Activated naive CD4-positive, alpha-beta T cell treated with anti-CD3 and anti-CD28 coated beads, Interleukin-2, amount 50 U/mL, for 24 hours (primary cell): ENCODE data around the gene LRBA.

ENCODE experiments used
- H3K27ac Mint-ChIP-seq: one replicate; pipeline ENCODE4 v1.8.0; 2021; ENCODE audit warnings: mild to moderate bottlenecking, mixed read lengths
- H3K27me3 Mint-ChIP-seq: one replicate; pipeline ENCODE4 v1.8.0; 2021; ENCODE audit warnings: mixed read lengths
- H3K36me3 Mint-ChIP-seq: one replicate; pipeline ENCODE4 v1.8.0; 2021; ENCODE audit warnings: mixed read lengths
- H3K4me1 Mint-ChIP-seq: one replicate; pipeline ENCODE4 v1.8.0; 2021; ENCODE audit warnings: mixed read lengths
- H3K4me3 Mint-ChIP-seq: one replicate; pipeline ENCODE4 v1.8.0; 2021; ENCODE audit warnings: mild to moderate bottlenecking, mixed read lengths
- H3K9me3 Mint-ChIP-seq: one replicate; pipeline ENCODE4 v1.8.0; 2021; ENCODE audit warnings: mixed read lengths

LRBA gene

DNA sequence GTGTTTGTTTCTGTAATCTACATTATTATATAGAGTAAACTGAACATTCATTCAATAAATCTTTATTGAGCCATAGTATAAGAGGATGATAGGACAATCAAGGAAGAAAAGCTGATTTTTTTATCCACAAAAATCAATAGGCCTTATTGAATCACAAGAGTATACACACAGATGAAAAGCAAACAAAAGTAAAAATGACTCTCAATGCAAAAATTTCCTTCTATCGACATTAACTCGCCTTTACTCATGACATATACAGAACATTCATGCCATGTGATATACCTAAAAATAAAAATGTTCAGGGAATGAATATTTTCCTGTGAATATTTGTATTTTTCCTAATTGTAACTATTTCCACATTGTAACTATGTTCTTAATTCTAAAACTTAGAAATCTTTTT, 161.2 kb downstream of the LRBA start:
- H3K36me3 Mint-ChIP-seq, result peaks cover 23% of the 10 kb centered on the region
- H3K4me3 Mint-ChIP-seq, result no peak overlapping the region
- no peaks in the 10 kb centered on the region for H3K27me3 Mint-ChIP-seq
- no peaks in the 10 kb centered on the region for H3K4me1 Mint-ChIP-seq
- no peak overlapping the region for H3K27ac Mint-ChIP-seq
- no peaks in the 10 kb centered on the region for H3K9me3 Mint-ChIP-seq

DNA sequence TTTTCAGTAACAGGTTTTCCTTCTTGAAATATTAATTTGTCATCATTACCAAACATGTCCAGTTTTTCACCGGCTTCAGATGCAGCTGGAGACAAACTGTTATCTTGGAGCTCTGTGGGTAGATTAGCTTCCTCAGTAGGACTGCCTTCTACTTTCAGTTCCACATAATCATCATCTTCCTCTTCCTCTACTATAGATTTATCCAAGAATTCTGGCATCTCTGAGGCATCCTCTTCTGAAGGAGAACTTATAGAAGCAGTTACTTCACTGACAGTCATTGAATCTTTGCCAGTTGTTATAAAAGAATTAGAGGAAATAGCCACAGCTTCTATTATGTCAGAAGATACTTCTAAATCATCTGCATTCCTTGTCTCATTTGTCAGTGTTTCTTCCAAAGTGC, 162.9 kb downstream of the LRBA start:
- no peaks in the 10 kb centered on the region for H3K27me3 Mint-ChIP-seq
- H3K27ac Mint-ChIP-seq, result no peak overlapping the region
- no peaks in the 10 kb centered on the region for H3K4me1 Mint-ChIP-seq
- peaks cover 30% of the 10 kb centered on the region for H3K36me3 Mint-ChIP-seq
- H3K9me3 Mint-ChIP-seq, result no peaks in the 10 kb centered on the region
- H3K4me3 Mint-ChIP-seq, result no peak overlapping the region

DNA sequence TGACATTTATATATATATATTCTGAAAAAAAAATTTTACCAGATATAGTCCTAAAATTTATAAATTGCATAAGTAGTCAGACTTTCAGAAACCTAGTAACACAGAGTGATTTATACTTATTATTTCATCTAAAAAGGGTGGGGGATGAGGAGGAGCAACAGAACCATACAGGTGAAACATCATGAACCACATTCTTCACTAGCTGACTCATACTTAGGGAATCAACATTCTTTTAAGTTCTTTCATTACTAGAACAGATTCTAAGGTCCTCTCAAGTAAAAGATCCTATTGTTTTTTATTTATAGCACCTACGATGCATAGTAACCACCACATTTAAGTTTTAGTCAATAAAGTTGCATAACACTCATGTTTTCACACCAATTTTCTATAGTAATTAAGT, 166.1 kb downstream of the LRBA start:
- Mint-ChIP-seq H3K27me3 (no peaks in the 10 kb centered on the region), H3K4me3 (no peak overlapping the region), H3K36me3 (peaks cover 42% of the 10 kb centered on the region)

DNA sequence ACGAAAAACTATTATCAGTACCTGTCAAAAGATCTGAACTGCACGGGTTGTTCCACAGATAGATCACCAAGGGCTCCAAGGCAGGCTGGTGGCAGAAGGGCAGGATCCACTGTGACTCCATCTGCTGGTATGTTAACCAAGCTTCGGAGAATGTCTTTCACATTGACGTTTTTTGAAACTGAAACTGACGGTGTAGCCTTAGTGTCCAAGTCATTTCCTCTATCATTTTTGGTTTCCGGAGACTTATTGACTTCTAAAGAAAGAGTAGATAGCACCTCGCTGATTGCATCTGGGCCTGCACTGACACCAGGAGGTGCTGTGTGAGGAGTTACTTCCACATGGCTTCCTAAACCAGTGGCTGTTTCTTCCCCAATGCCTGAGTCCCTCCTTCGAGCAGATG, 186.9 kb downstream of the LRBA start:
- H3K36me3 Mint-ChIP-seq, result peaks cover 47% of the 10 kb centered on the region

More for the DNA sequence above, 166.1 kb downstream of the LRBA start:
- Mint-ChIP-seq H3K9me3 (no peaks in the 10 kb centered on the region), H3K4me1 (no peaks in the 10 kb centered on the region), H3K27ac (no peak overlapping the region)

DNA sequence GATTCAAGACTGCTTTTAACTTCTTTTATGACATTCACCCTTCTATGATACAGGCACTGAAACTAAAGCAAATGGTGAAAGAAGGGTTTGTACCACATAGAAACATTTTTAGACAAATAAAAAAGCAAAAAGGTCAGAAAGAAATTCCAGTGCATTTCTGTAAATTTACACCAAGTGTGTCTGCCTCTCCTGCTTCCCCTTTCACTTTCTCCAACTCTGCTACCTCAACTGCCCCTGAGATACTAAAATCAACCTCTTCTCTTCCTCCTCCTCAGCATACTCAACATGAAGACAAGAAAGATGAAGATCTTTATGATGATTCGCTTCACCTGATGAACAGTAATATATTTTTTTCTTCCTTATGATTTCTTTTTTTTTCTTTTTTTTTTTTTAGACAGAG, 187.9 kb downstream of the LRBA start:
- Mint-ChIP-seq H3K9me3 (no peaks in the 10 kb centered on the region), H3K36me3 (peaks cover 47% of the 10 kb centered on the region), H3K27ac (no peak overlapping the region), H3K4me1 (peaks cover 20% of the 10 kb centered on the region), H3K4me3 (no peak overlapping the region), H3K27me3 (no peaks in the 10 kb centered on the region)

More for the DNA sequence above, 186.9 kb downstream of the LRBA start:
- H3K27ac Mint-ChIP-seq, result no peak overlapping the region
- no peaks in the 10 kb centered on the region for H3K27me3 Mint-ChIP-seq
- peaks cover 20% of the 10 kb centered on the region for H3K4me1 Mint-ChIP-seq
- H3K9me3 Mint-ChIP-seq, result no peaks in the 10 kb centered on the region
- no peak overlapping the region for H3K4me3 Mint-ChIP-seq

DNA sequence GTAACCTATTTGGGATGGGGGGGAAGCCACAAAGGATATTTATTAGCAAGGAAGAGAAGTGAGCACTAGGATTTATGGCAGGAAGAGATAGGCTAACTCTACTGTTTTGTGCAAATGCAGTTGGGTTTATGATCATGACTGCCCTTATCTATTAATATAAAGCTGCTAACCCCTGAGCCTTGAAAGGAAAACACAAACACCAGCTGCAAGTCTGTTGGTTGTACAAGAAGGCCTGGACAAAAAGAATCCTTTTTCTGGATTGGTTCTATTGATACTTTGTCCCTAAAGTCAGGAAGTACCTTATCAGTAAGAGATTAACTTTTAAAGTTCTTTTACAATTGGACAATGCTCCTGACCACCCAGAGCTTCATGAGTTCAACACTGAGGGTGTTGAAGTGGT, 188.8 kb downstream of the LRBA start:
- H3K27ac Mint-ChIP-seq, result no peak overlapping the region
- no peaks in the 10 kb centered on the region for H3K27me3 Mint-ChIP-seq
- H3K4me1 Mint-ChIP-seq, result peaks cover 20% of the 10 kb centered on the region

DNA sequence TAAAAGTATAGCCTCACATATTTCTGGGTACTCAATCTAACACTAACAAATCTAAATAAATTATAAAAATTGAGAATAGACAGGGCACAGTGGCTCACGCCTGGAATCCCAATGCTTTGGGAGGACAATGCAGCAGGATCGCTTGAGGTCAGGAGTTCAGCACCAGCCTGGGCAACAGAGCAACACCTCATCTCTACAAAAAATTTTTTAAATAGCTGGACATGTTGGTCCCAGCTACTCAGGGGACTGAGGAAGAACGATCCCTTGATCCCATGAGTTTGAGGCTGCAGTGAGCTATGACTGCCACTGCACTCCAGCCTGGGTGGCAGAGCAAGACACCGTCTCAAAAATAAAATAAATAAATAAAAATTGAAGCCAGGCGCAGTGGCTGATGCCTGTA, 192.7 kb downstream of the LRBA start:
- no peak overlapping the region for H3K27ac Mint-ChIP-seq
- H3K4me3 Mint-ChIP-seq, result no peak overlapping the region
- peaks cover 42% of the 10 kb centered on the region for H3K36me3 Mint-ChIP-seq
- H3K4me1 Mint-ChIP-seq, result peaks cover 25% of the 10 kb centered on the region
- no peaks in the 10 kb centered on the region for H3K27me3 Mint-ChIP-seq
- H3K9me3 Mint-ChIP-seq, result no peaks in the 10 kb centered on the region

More for the DNA sequence above, 188.8 kb downstream of the LRBA start:
- Mint-ChIP-seq H3K9me3 (no peaks in the 10 kb centered on the region), H3K36me3 (peaks cover 47% of the 10 kb centered on the region), H3K4me3 (no peak overlapping the region)

DNA sequence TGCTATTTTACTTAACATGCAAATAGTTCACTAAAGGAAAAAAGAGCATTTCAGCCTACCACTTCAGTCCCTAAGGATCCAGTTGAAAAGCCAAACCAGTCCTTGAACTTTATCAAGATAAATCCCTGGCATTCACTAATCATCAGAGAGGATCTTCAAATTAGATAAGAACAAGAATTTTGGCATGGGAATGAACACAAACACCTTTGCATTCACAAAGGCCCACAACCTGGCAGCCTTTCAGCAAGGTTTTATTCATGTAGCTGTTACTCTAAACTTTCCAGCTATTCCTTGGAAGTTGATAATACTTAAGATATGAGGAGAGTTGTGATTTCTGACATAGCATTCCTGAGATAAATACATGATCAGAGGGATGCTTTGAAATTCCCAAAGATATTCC, 193.4 kb downstream of the LRBA start:
- Mint-ChIP-seq H3K9me3 (no peaks in the 10 kb centered on the region), H3K36me3 (peaks cover 37% of the 10 kb centered on the region), H3K4me1 (peaks cover 18% of the 10 kb centered on the region), H3K27me3 (no peaks in the 10 kb centered on the region), H3K4me3 (no peak overlapping the region), H3K27ac (no peak overlapping the region)

DNA sequence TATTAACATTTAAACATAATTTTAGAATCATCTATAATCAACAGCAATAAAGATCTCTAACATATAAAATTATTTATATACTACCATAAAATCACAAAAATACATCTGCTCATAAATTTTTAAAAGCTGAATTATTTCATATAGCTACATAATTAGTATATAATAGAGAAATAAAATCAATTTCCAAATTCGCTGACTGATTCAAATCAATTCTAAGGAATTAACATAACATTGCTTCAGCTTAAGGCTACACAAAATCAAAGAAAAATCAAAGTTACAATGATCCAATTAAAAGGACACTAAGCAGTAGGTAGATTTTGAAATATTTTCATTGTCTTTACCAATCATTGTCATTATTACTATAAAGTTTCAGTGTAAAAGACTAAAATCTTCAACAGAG, 194.7 kb downstream of the LRBA start:
- H3K4me3 Mint-ChIP-seq, result no peak overlapping the region
- peaks cover 15% of the 10 kb centered on the region for H3K4me1 Mint-ChIP-seq
- H3K9me3 Mint-ChIP-seq, result no peaks in the 10 kb centered on the region
- H3K36me3 Mint-ChIP-seq, result peaks cover 34% of the 10 kb centered on the region
- H3K27ac Mint-ChIP-seq, result no peak overlapping the region
- H3K27me3 Mint-ChIP-seq, result no peaks in the 10 kb centered on the region

DNA sequence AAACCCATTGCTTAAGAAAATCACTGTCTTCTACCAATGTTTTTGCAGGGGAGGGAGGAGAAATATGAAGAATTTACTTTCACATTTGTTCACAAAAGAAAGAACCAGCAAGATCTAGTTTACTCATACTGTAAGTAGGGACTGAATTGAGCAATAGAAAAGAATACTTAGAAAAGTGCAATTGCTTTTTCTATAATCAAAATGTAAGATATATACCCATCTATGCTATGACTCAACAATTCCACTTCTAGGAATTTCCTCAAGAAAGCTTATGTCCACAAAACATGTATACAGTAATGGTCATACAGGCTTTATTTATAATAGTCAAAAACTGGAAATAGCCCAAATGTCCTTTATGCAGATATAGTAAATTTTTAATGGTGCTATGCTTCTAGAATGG, 196.4 kb downstream of the LRBA start:
- Mint-ChIP-seq H3K4me1 (peaks cover 15% of the 10 kb centered on the region), H3K27me3 (no peaks in the 10 kb centered on the region), H3K4me3 (no peak overlapping the region), H3K9me3 (no peaks in the 10 kb centered on the region), H3K27ac (no peak overlapping the region), H3K36me3 (peaks cover 28% of the 10 kb centered on the region)

DNA sequence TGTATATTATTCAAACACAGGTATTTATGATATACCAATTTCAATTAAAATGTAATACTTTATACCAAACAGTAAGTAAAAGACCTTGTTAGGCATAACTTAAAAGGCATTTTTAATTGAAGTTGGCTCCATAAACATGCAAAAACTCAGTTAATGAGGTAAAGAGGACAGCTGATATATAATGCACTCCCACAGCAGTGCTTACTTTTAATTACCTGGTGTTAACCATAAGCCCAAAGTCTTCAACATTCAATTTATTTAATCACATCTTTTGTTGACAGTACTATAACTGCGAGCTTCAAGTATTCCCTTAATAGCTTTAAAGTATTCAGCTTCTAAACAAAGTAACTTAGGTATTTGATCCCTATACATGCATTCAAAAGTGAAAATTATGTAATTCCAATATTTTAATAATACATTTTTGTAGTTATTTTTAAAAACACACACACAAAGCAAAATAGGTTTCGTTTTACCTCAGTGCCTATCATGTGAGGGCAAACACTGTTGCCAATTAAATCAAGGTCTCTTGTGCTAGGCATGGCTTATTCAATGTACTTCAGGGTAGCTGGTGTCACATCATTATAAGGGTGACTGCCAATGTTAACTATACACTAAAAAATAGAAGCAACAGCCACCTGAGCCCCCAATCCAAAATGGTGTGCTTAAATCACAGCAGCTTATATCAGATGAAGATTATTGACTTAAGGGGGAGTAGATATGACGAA, 197.1 kb downstream of the LRBA start:
- Mint-ChIP-seq H3K27me3 (no peaks in the 10 kb centered on the region), H3K9me3 (no peaks in the 10 kb centered on the region), H3K27ac (no peak overlapping the region), H3K4me1 (peaks cover 11% of the 10 kb centered on the region), H3K36me3 (peaks cover 25% of the 10 kb centered on the region), H3K4me3 (no peak overlapping the region)

DNA sequence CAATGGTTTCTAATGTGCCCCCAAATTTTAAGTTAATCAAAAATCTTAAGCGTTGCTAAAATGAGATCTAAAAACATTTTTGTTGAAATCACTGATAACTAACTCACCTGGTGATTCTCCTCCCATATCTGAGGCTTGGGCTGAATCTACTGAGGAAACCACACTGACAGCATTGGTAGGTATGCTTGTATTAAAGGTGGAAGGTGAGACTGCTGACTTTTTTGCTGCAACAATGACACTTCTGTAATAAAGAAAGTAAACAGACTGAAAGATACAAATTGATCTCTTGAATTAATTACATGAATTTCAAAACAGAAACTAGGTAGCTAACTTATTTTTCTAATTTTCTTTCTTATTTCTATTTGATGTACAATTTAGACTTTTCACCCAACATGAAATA, 198.1 kb downstream of the LRBA start:
- Mint-ChIP-seq H3K27me3 (no peaks in the 10 kb centered on the region), H3K4me1 (peaks cover 11% of the 10 kb centered on the region), H3K36me3 (peaks cover 25% of the 10 kb centered on the region), H3K9me3 (no peaks in the 10 kb centered on the region), H3K27ac (no peak overlapping the region), H3K4me3 (no peak overlapping the region)

DNA sequence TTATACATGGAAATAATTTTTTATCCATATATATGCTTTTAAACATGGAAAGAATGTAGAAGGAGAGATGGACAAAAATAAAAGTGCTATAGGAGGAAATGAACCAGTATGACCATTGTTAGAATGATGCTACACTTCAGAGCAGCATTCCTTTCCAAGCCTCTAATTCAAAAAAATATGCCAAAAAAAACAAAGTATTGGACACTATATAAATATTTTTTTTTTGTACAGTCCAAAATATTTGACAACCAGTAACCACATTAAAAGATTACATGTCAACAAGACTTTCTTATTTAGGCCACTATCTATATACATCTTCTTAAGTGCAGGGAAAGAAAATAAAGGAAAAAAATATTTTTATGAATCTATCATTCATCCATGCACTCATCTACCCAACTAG, 198.6 kb downstream of the LRBA start:
- H3K27ac Mint-ChIP-seq, result no peak overlapping the region
- H3K9me3 Mint-ChIP-seq, result no peaks in the 10 kb centered on the region
- no peak overlapping the region for H3K4me3 Mint-ChIP-seq
- H3K36me3 Mint-ChIP-seq, result peaks cover 28% of the 10 kb centered on the region
- peaks cover 11% of the 10 kb centered on the region for H3K4me1 Mint-ChIP-seq
- no peaks in the 10 kb centered on the region for H3K27me3 Mint-ChIP-seq

DNA sequence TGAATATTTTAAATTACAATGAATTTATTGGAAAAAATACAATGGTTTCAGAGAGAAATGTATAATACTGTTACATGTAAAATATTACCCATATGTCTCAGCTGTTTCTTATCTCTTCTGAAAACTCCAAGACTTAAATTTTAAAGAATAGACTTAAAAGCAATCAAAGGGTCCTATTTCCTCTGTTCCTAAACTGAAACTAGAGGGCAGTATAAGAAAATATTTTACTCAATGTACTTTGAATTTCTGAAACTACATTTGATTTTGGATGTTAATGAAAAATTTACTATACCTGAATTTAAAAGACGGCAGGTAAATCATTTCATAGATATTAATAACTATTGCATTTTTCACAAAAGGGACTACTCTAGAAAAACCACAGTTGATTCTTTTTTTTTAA, 200.2 kb downstream of the LRBA start:
- H3K27ac Mint-ChIP-seq, result no peak overlapping the region
- no peaks in the 10 kb centered on the region for H3K9me3 Mint-ChIP-seq
- no peak overlapping the region for H3K4me3 Mint-ChIP-seq
- H3K27me3 Mint-ChIP-seq, result no peaks in the 10 kb centered on the region
- H3K4me1 Mint-ChIP-seq, result peaks cover 11% of the 10 kb centered on the region
- H3K36me3 Mint-ChIP-seq, result peaks cover 31% of the 10 kb centered on the region

DNA sequence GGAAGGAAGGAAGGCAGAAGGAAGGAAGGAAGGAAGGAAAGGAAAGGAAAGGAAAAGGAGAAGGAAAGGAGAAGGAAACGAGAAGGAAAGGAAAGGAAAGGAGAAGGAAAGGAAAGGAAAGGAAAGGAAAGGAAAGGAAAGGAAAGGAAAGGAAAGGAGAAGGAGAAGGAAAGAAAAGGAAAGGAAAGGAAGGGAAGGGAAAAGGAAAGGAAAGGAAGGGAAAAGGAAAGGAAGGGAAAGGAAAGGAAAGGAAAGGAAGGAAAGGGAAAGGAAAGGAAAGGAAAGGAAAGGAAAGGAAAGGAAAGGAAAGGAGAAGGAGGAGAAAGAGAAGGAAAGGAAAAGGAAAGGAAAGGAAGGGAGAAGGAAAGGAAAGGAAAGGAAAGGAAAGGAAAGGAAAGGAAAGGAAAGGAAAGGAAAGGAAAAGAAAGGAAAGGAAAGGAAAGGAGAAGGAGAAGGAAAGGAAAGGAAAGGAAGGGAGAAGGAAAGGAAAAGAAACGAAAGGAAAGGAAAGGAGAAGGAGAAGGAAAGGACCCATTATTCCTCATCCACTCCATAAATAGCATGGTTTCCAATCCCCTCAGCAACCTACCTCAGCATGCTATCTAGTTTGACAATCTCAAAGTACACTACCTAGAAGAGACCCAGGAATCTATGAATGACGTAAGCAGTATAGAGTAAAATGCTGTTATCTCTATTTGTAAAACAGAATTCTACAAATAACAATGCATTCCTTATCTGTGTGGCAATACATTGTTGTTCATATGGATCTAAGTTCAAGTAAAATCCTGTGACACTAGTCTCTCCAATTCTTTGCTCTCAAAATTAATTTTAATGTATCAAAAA, 209.7 kb downstream of the LRBA start:
- no peaks in the 10 kb centered on the region for H3K4me1 Mint-ChIP-seq
- H3K27ac Mint-ChIP-seq, result no peak overlapping the region
- no peak overlapping the region for H3K4me3 Mint-ChIP-seq
- no peaks in the 10 kb centered on the region for H3K9me3 Mint-ChIP-seq
- H3K36me3 Mint-ChIP-seq, result peaks cover 15% of the 10 kb centered on the region
- H3K27me3 Mint-ChIP-seq, result no peaks in the 10 kb centered on the region

DNA sequence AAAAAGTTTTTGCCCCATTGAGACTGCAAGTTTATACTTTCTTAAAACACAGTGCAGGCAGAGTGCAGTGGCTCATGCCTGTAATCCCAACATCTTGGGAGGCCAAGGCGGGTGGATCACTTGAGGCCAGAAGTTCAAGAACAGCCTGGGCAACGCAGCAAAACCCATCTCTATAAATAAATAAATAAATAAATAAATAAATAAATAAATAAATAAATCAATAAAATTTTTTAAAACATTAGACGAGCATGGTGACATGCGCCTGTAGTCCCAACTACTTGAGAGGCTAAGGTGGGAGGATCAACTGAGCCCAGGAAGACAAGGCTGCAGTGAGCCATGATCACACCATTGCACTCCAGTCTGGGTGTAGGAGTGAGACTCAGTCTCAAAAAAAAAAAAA, 213.3 kb downstream of the LRBA start:
- H3K27ac Mint-ChIP-seq, result no peak overlapping the region
- no peak overlapping the region for H3K4me3 Mint-ChIP-seq
- no peaks in the 10 kb centered on the region for H3K27me3 Mint-ChIP-seq
- H3K9me3 Mint-ChIP-seq, result no peaks in the 10 kb centered on the region
- no peaks in the 10 kb centered on the region for H3K4me1 Mint-ChIP-seq
- H3K36me3 Mint-ChIP-seq, result peaks cover 26% of the 10 kb centered on the region
